ENCODE data around the gene ACBD4.

ACBD4 gene

GRCh38 chr17:45137561-45138305 lies 2.2 kb downstream of the ACBD4 start:
- no peak for DNase-seq (ENCODE audit: extremely low read depth, insufficient read length)
- Histone ChIP-seq H3K27me3 (replicated peaks; ENCODE audit: control insufficient read depth, insufficient read depth, low read length) (no peaks in the 10 kb centered on the region), H3K36me3 (ENCODE audit: control insufficient read depth, insufficient read depth, low read length) (peaks cover 2% of the 10 kb centered on the region), H3K4me3 (replicated peaks; ENCODE audit: low read depth, low read length) (no peak overlapping the region)
- TF ChIP-seq CTCF (IDR thresholded peaks at IDR 0.05; ENCODE audit: insufficient read depth, low read length, poor library complexity, severe bottlenecking), result no peak

- Histone ChIP-seq H3K4me3 (replicated peaks; ENCODE audit: low read depth, low read length) (no peak overlapping the region), H3K27me3 (replicated peaks; ENCODE audit: control insufficient read depth, insufficient read depth, low read length) (no peaks in the 10 kb centered on the region), H3K36me3 (ENCODE audit: control insufficient read depth, insufficient read depth, low read length) (peaks cover 2% of the 10 kb centered on the region)
- no peak for TF ChIP-seq CTCF (IDR thresholded peaks at IDR 0.05; ENCODE audit: insufficient read depth, low read length, poor library complexity, severe bottlenecking)
- DNase-seq (ENCODE audit: extremely low read depth, insufficient read length), result no peak
Measured at GRCh38 chr17:45138911-45139532, 3.5 kb downstream of the ACBD4 start.

GRCh38 chr17:45139533-45139920 lies 4.0 kb downstream of the ACBD4 start:
- TF ChIP-seq CTCF (IDR thresholded peaks at IDR 0.05; ENCODE audit: insufficient read depth, low read length, poor library complexity, severe bottlenecking), result no peak
- H3K27me3 ChIP-seq (replicated peaks; ENCODE audit: control insufficient read depth, insufficient read depth, low read length), result no peaks in the 10 kb centered on the region
- DNase-seq (ENCODE audit: extremely low read depth, insufficient read length), result no peak
- no peak overlapping the region for H3K4me3 ChIP-seq (replicated peaks; ENCODE audit: low read depth, low read length)
- peaks cover 2% of the 10 kb centered on the region for H3K36me3 ChIP-seq (ENCODE audit: control insufficient read depth, insufficient read depth, low read length)

- Histone ChIP-seq H3K27me3 (replicated peaks; ENCODE audit: control insufficient read depth, insufficient read depth, low read length) (no peaks in the 10 kb centered on the region), H3K36me3 (ENCODE audit: control insufficient read depth, insufficient read depth, low read length) (no peaks in the 10 kb centered on the region), H3K4me3 (replicated peaks; ENCODE audit: low read depth, low read length) (no peak overlapping the region)
- no peak for TF ChIP-seq CTCF (IDR thresholded peaks at IDR 0.05; ENCODE audit: insufficient read depth, low read length, poor library complexity, severe bottlenecking)
- no peak for DNase-seq (ENCODE audit: extremely low read depth, insufficient read length)
Measured at GRCh38 chr17:45143094-45143670, 7.7 kb downstream of the ACBD4 start.

- peak overlapping the region; percentile 50 for H3K4me3 ChIP-seq (replicated peaks; ENCODE audit: low read depth, low read length)
Measured at GRCh38 chr17:45143767-45144198, 8.3 kb downstream of the ACBD4 start.

More at GRCh38 chr17:45143767-45144198, 8.3 kb downstream of the ACBD4 start:
- TF ChIP-seq CTCF (IDR thresholded peaks at IDR 0.05; ENCODE audit: insufficient read depth, low read length, poor library complexity, severe bottlenecking), result no peak
- peak; percentile 50 for DNase-seq (ENCODE audit: extremely low read depth, insufficient read length)
- Histone ChIP-seq H3K27me3 (replicated peaks; ENCODE audit: control insufficient read depth, insufficient read depth, low read length) (no peaks in the 10 kb centered on the region), H3K36me3 (ENCODE audit: control insufficient read depth, insufficient read depth, low read length) (no peaks in the 10 kb centered on the region)
